Neuron (in vitro differentiated cells): Measurements from ENCODE around the gene GPATCH1.
"Not testable (repeated sequence)": the region's sequence is repeated elsewhere in the genome, so short reads cannot be mapped to it uniquely, and the experiment has no call there.

Source experiments
- H2AFZ ChIP-seq: one replicate; pipeline ENCODE4 v1.6.1; 2013; ENCODE audit warnings: low read depth, mild to moderate bottlenecking, inconsistent platforms, low read length, moderate library complexity
- H3K27me3 ChIP-seq: one replicate; pipeline ENCODE4 v1.6.1; 2013; ENCODE audit warnings: low read length; ENCODE audit not compliant: insufficient read depth
- H3K36me3 ChIP-seq: one replicate; pipeline ENCODE4 v1.6.1; 2013; ENCODE audit warnings: low read length; ENCODE audit not compliant: insufficient read depth
- H3K4me1 ChIP-seq: one replicate; pipeline ENCODE4 v1.6.1; 2013; ENCODE audit warnings: low read length; ENCODE audit not compliant: insufficient read depth
- H3K4me3 ChIP-seq: 2 replicates; pipeline ENCODE4 v1.5.1; 2013; ENCODE audit warnings: mild to moderate bottlenecking, low read length, moderate library complexity
- H3K9me3 ChIP-seq: one replicate; pipeline ENCODE4 v1.6.1; 2013; ENCODE audit warnings: low read length

GPATCH1 gene

GRCh38 chr19:33080761-33081681, at the start of gene GPATCH1:
Gene GPATCH1 (plus strand): TSS chr19:33081181. CDS start chr19:33081194, 13 bp downstream.
- peak within 1 kb of the TSS; percentile 85 for H2AFZ ChIP-seq
- H3K27me3 ChIP-seq = no peaks in the 10 kb centered on the region
- H3K4me1 ChIP-seq = peaks cover 8% of the 10 kb centered on the region
- H3K4me3 ChIP-seq = peak within 1 kb of the TSS; percentile 96
- H3K9me3 ChIP-seq = no peaks in the 10 kb centered on the region
- no peaks in the 10 kb centered on the region for H3K36me3 ChIP-seq

GRCh38 chr19:33032218-33032781, 48.7 kb upstream of the GPATCH1 start:
- Histone ChIP-seq H2AFZ (no peak overlapping the region), H3K36me3 (no peaks in the 10 kb centered on the region), H3K4me1 (no peaks in the 10 kb centered on the region), H3K9me3 (peaks cover 7% of the 10 kb centered on the region), H3K4me3 (no peak overlapping the region), H3K27me3 (no peaks in the 10 kb centered on the region)

- no peaks in the 10 kb centered on the region for H3K4me1 ChIP-seq
- no peak overlapping the region for H3K4me3 ChIP-seq
- peaks cover 2% of the 10 kb centered on the region for H3K9me3 ChIP-seq
- H3K27me3 ChIP-seq = no peaks in the 10 kb centered on the region
- H3K36me3 ChIP-seq = no peaks in the 10 kb centered on the region
- no peak overlapping the region for H2AFZ ChIP-seq
These were observed 45.5 kb upstream of the GPATCH1 start for GRCh38 chr19:33035461-33035860.

GRCh38 chr19:33036370-33037167, 44.4 kb upstream of the GPATCH1 start:
- not testable (repeated sequence) for H3K27me3 ChIP-seq, H2AFZ ChIP-seq, H3K9me3 ChIP-seq, H3K4me1 ChIP-seq, H3K36me3 ChIP-seq, H3K4me3 ChIP-seq

- not testable (repeated sequence) for H2AFZ ChIP-seq, H3K4me1 ChIP-seq, H3K36me3 ChIP-seq, H3K4me3 ChIP-seq, H3K9me3 ChIP-seq, H3K27me3 ChIP-seq
These were observed 43.6 kb upstream of the GPATCH1 start for GRCh38 chr19:33037168-33038025.

GRCh38 chr19:33039108-33039599, 41.8 kb upstream of the GPATCH1 start:
- no peak overlapping the region for H2AFZ ChIP-seq
- no peaks in the 10 kb centered on the region for H3K27me3 ChIP-seq
- peaks cover 5% of the 10 kb centered on the region for H3K36me3 ChIP-seq
- no peak overlapping the region for H3K4me3 ChIP-seq
- H3K4me1 ChIP-seq = no peaks in the 10 kb centered on the region
- H3K9me3 ChIP-seq = no peaks in the 10 kb centered on the region

- Histone ChIP-seq H3K4me1 (no peaks in the 10 kb centered on the region), H3K4me3 (no peak overlapping the region), H3K9me3 (no peaks in the 10 kb centered on the region), H3K27me3 (no peaks in the 10 kb centered on the region), H3K36me3 (peaks cover 5% of the 10 kb centered on the region), H2AFZ (no peak overlapping the region)
These were observed 41.2 kb upstream of the GPATCH1 start for GRCh38 chr19:33039815-33040214.

- no peaks in the 10 kb centered on the region for H3K9me3 ChIP-seq
- peaks cover 5% of the 10 kb centered on the region for H3K36me3 ChIP-seq
- no peak overlapping the region for H2AFZ ChIP-seq
- H3K4me3 ChIP-seq = no peak overlapping the region
- H3K4me1 ChIP-seq = no peaks in the 10 kb centered on the region
- no peaks in the 10 kb centered on the region for H3K27me3 ChIP-seq
These were observed 39.8 kb upstream of the GPATCH1 start for GRCh38 chr19:33040994-33041827.

- not testable (repeated sequence) for H3K9me3 ChIP-seq, H2AFZ ChIP-seq, H3K36me3 ChIP-seq, H3K27me3 ChIP-seq, H3K4me3 ChIP-seq, H3K4me1 ChIP-seq
These were observed 39.2 kb upstream of the GPATCH1 start for GRCh38 chr19:33041828-33042160.

GRCh38 chr19:33047422-33047821, 33.6 kb upstream of the GPATCH1 start:
- no peaks in the 10 kb centered on the region for H3K4me1 ChIP-seq
- peaks cover 2% of the 10 kb centered on the region for H3K36me3 ChIP-seq
- peaks cover 2% of the 10 kb centered on the region for H3K9me3 ChIP-seq
- H3K27me3 ChIP-seq = no peaks in the 10 kb centered on the region
- H2AFZ ChIP-seq = no peak overlapping the region
- H3K4me3 ChIP-seq = no peak overlapping the region

GRCh38 chr19:33048806-33049676, 31.9 kb upstream of the GPATCH1 start:
- H3K4me3 ChIP-seq = no peak overlapping the region

More at GRCh38 chr19:33048806-33049676, 31.9 kb upstream of the GPATCH1 start:
- no peaks in the 10 kb centered on the region for H3K36me3 ChIP-seq
- H2AFZ ChIP-seq = no peak overlapping the region
- H3K27me3 ChIP-seq = no peaks in the 10 kb centered on the region
- no peaks in the 10 kb centered on the region for H3K4me1 ChIP-seq
- H3K9me3 ChIP-seq = peaks cover 2% of the 10 kb centered on the region
